Smooth muscle cell (in vitro differentiated cells): Measurements from ENCODE around the gene ARID3A. TPM values are rescaled to one million over a fixed set of nuclear protein-coding genes. Genes with fewer than 3 reads are reported as not detected.

Experiments used
- DNase-seq: peaks from one replicate; lab custom pipeline; 2025; ENCODE audit not compliant: unreplicated experiment; lab: John Stamatoyannopoulos, UW
- H2AFZ ChIP-seq: fragments of 200-600 bp; sonication (generic); 2 replicates; pipeline ENCODE4 v1.6.0; 2016; ENCODE audit warnings: antibody characterized with exemption, low read depth, mild to moderate bottlenecking
- H3F3A ChIP-seq: fragments of 200-600 bp; sonication (generic); 2 replicates; pipeline ENCODE4 v1.6.0; 2017; ENCODE audit warnings: antibody characterized with exemption, low read depth
- H3K27ac ChIP-seq: fragments of 200-600 bp; sonication (generic); 2 replicates; pipeline ENCODE4 v1.5.1; 2016; ENCODE audit warnings: low read depth, mild to moderate bottlenecking
- H3K27me3 ChIP-seq: fragments of 200-600 bp; sonication (generic); 2 replicates; pipeline ENCODE4 v1.6.1; 2016; ENCODE audit warnings: low read depth, mild to moderate bottlenecking
- H3K36me3 ChIP-seq: fragments of 200-600 bp; sonication (generic); 2 replicates; pipeline ENCODE4 v1.5.1; 2016; ENCODE audit warnings: low read depth
- H3K4me1 ChIP-seq: fragments of 200-600 bp; sonication (generic); 2 replicates; pipeline ENCODE4 v1.5.1; 2016; ENCODE audit warnings: low read depth
- H3K4me2 ChIP-seq: fragments of 200-600 bp; sonication (generic); 2 replicates; pipeline ENCODE4 v1.6.0; 2016; ENCODE audit warnings: mild to moderate bottlenecking
- H3K4me3 ChIP-seq: fragments of 200-600 bp; sonication (generic); 2 replicates; pipeline ENCODE4 v1.5.1; 2016; ENCODE audit warnings: mild to moderate bottlenecking
- H3K79me2 ChIP-seq: fragments of 200-600 bp; sonication (generic); 2 replicates; pipeline ENCODE4 v1.6.0; 2016; ENCODE audit warnings: low read depth, mild to moderate bottlenecking
- H3K9ac ChIP-seq: fragments of 200-600 bp; sonication (generic); 2 replicates; pipeline ENCODE4 v1.6.0; 2016; ENCODE audit warnings: low read depth
- H3K9me3 ChIP-seq: fragments of 200-600 bp; sonication (generic); replicated peaks from 2 replicates; pipeline ENCODE4 v1.5.1; 2016; ENCODE audit warnings: low read depth
- H4K20me1 ChIP-seq: fragments of 200-600 bp; sonication (generic); 2 replicates; pipeline ENCODE4 v1.6.0; 2016; ENCODE audit warnings: low read depth
- WGBS: methylation state at CpG from one replicate; pipeline ENCODE4 v1.1.7; 2016; ENCODE audit warnings: low lambda C conversion rate; 5-methylcytosine and 5-hydroxymethylcytosine counted together
- polyA plus RNA-seq: library from polyadenylated mRNA; unstranded; fragments of >200 nt; fragmentation: Nextera tagmentation; extraction: Ambion mirVana; gene quantifications from 2 replicates; pipeline ENCODE4 v1.2.1, GENCODE V29; 2016
- total RNA-seq: library from RNA; depleted of rRNA; stranded (reverse); fragments of >200 nt; gene quantifications from 2 replicates; pipeline ENCODE4 v1.2.3, GENCODE V29; 2014
- TF ChIP-seq, protein P1 (sequence below): fragments of 200-600 bp; sonication (generic); IDR thresholded peaks from 2 replicates; pipeline ENCODE4 v1.5.1; 2017; ENCODE audit warnings: borderline replicate concordance, mild to moderate bottlenecking, antibody characterized with exemption; ENCODE audit not compliant: insufficient read depth, poor library complexity, severe bottlenecking

The ARID3A gene
- total and polyA plus RNA-seq, 2 experiments from 2014 or later = 45.7 to 50.3 TPM

DNA sequence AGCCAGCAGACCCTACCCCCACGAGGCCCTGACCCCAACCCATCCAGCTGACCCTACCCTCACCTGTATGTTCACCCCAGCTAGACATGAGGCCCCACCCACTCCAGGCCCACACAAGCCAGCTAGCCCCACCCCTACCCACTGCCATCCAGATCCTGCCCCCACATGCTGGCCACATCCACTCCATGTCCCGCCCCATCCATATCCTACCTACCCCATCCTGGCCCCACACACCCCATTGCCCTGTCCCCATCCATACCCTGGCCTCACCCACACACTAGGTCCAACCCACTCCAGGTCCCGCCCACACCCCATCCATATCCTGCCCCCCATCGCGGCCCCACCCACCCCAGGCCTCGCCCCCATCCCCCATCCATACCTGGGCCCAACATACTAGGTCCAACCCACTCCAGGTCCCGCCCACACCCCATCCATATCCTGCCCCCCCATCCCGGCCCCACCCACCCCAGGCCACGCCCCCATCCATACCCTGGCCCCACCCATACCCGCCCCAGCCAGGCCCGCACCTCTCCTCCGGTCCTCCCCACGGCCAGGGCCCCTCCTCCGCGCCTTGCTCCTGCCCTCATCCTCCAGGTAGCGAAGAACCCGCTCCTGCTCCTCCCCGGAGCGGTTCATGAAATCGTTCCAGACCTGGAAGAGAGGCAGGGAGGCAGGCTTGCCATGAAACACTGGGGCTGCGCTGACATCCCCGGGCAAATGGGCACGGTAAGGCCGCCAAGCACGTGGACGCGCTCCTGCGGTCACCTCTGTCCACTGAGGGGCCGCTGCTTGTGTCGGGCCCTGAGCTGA is 25.3 kb upstream of the ARID3A start:
- TF ChIP-seq, protein P1, sequence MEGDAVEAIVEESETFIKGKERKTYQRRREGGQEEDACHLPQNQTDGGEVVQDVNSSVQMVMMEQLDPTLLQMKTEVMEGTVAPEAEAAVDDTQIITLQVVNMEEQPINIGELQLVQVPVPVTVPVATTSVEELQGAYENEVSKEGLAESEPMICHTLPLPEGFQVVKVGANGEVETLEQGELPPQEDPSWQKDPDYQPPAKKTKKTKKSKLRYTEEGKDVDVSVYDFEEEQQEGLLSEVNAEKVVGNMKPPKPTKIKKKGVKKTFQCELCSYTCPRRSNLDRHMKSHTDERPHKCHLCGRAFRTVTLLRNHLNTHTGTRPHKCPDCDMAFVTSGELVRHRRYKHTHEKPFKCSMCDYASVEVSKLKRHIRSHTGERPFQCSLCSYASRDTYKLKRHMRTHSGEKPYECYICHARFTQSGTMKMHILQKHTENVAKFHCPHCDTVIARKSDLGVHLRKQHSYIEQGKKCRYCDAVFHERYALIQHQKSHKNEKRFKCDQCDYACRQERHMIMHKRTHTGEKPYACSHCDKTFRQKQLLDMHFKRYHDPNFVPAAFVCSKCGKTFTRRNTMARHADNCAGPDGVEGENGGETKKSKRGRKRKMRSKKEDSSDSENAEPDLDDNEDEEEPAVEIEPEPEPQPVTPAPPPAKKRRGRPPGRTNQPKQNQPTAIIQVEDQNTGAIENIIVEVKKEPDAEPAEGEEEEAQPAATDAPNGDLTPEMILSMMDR = no peak
- Histone ChIP-seq H3K4me2 (no peak overlapping the region), H3K79me2 (peaks cover 30% of the 10 kb centered on the region), H3K4me3 (no peak overlapping the region), H3K9me3 (no peaks in the 10 kb centered on the region), H4K20me1 (peaks cover 67% of the 10 kb centered on the region), H3K27me3 (no peaks in the 10 kb centered on the region), H2AFZ (no peak overlapping the region), H3K27ac (no peak overlapping the region), H3K36me3 (no peaks in the 10 kb centered on the region), H3K9ac (no peak overlapping the region), H3F3A (no peaks in the 10 kb centered on the region), H3K4me1 (peaks cover 4% of the 10 kb centered on the region)
- no peak for DNase-seq
- 77% methylated on average over 12 of the region's 30 CpGs for WGBS

DNA sequence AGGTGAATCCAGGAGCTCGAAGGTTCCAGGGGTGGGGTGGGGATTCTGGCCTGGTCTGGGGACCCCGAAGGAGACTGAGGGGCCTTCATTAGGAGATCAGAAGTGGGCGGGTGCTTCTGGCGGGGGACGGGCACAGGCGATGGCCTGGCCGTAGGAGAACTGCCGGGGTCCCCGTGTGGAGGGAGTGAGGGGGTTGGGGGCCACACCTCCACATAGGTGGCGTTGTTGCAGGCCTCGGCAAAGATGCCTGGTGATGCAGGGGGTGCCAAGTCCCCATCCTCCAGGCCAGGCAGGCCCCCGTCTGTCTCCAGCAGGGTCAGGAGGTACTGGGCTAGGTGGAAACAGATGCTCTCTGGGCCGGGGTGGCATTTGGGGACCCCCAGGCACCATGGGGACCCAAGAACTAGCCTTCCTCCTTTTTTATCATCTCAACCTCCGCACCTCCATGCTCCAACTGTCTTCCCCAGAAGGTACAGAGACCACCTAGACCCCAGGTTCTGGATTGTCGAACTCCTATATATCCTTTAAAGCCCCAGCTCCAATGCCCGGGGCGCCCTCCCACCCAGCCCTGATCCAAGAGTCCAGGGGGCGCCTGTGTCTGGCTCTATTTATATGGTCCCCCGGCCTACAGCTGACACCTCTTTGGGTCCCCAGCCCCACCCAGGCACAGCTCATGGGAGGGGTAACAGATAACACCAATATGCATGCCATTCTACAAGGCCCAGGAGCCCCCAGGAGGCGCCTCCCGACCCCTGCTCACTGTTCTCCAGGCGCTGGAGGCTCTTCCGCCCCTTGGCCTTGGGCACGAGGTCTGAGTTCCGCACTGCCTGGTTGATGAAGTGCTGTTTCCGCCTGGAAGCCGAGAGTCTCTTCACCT is 24.4 kb upstream of the ARID3A start:
- no peak for DNase-seq
- H3F3A ChIP-seq = no peaks in the 10 kb centered on the region
- WGBS = 93% methylated on average over 15 of the region's 27 CpGs
- peaks cover 77% of the 10 kb centered on the region for H4K20me1 ChIP-seq
- peaks cover 4% of the 10 kb centered on the region for H3K4me1 ChIP-seq
- H3K79me2 ChIP-seq = peaks cover 35% of the 10 kb centered on the region
- H3K4me2 ChIP-seq = no peak overlapping the region
- H3K27me3 ChIP-seq = no peaks in the 10 kb centered on the region
- TF ChIP-seq, protein P1 = no peak
- no peak overlapping the region for H3K27ac ChIP-seq
- no peaks in the 10 kb centered on the region for H3K36me3 ChIP-seq
- no peak overlapping the region for H2AFZ ChIP-seq
- H3K9me3 ChIP-seq = no peaks in the 10 kb centered on the region
- no peak overlapping the region for H3K9ac ChIP-seq
- no peak overlapping the region for H3K4me3 ChIP-seq

DNA sequence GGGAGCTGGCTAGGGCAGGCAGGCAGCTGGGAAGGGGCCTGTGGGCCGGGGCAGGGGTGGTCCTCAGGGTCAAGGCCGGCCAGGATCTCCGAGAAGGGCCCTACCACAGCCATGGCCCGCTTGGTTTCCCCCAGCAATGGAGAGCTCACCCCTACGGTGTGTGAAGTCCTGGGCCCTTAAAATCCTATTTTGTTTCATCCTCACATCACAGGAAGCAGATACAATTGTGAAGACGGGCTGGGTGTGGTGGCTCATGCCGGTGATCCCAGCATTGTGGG is 23.8 kb upstream of the ARID3A start:
- H3K4me2 ChIP-seq = no peak overlapping the region
- no peaks in the 10 kb centered on the region for H3K36me3 ChIP-seq
- TF ChIP-seq, protein P1 = no peak
- H3K4me3 ChIP-seq = no peak overlapping the region
- H3F3A ChIP-seq = no peaks in the 10 kb centered on the region
- DNase-seq = no peak
- no peaks in the 10 kb centered on the region for H3K9me3 ChIP-seq
- 85% methylated on average over 7 of the region's 7 CpGs for WGBS
- H3K27ac ChIP-seq = no peak overlapping the region
- peaks cover 37% of the 10 kb centered on the region for H3K79me2 ChIP-seq
- H3K4me1 ChIP-seq = peaks cover 4% of the 10 kb centered on the region
- no peak overlapping the region for H3K9ac ChIP-seq
- H4K20me1 ChIP-seq = peaks cover 82% of the 10 kb centered on the region
- no peaks in the 10 kb centered on the region for H3K27me3 ChIP-seq
- H2AFZ ChIP-seq = no peak overlapping the region
